DLD1 (cell line): ENCODE results near the gene ALDH3B1.

Experiments used
- in situ Hi-C: cut with HindIII; loops from 2 replicates; pipeline ENCODE4 v1.10.0; 2017; ENCODE audit warnings: low sequenced_read_pairs

The ALDH3B1 gene

DNA sequence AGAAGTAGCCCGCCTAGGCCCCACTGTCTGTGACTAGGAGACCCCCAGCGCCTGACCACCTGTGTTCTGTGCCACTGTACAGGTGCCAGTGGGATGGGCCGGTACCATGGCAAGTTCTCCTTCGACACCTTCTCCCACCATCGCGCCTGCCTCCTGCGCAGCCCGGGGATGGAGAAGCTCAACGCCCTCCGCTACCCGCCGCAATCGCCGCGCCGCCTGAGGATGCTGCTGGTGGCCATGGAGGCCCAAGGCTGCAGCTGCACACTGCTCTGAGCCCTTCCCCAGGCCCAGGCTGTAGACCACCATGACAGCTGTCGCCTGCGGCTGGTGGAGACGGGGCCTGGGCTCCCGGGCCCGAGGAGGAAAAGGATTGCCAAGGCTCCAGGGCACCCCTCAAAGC, 17.5 kb downstream of the ALDH3B1 start:
- in situ Hi-C loops: no loop called here

DNA sequence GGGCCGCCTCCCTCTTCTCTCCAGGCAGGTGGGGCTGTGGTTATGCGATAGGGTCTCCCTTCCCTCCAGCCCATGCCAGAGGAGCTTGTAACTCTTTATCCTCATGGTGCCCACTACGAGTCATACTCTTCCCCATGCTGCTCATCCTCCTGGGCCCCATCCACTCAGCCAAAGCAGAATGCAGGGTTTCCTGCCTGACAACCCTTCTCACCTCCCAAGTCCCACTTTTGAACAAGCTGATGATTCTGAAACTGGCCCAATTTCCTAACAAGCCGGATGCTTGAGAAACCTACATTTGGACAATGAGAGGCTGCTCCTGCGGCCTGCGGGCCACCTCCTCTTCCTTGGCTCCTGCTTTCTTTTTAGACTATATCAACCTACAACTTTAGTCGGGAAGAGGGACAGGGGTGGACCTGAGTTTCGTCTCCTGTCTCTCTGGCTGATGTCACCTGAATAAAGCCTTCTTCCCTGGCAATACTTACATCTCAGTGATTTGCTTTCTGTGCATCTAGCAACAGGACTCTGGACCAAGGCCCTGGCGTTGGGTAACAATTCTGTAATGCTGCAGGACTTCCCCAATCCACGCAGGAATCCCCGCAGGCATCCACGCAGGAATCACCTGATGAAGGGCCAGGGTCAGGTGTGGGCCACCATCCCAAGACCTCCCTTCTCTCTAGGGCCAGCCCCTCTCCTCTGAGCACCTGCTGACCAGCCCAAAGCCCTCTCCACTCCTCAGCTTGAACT, 18.8 kb downstream of the ALDH3B1 start:
- in situ Hi-C loops: no loop called here

DNA sequence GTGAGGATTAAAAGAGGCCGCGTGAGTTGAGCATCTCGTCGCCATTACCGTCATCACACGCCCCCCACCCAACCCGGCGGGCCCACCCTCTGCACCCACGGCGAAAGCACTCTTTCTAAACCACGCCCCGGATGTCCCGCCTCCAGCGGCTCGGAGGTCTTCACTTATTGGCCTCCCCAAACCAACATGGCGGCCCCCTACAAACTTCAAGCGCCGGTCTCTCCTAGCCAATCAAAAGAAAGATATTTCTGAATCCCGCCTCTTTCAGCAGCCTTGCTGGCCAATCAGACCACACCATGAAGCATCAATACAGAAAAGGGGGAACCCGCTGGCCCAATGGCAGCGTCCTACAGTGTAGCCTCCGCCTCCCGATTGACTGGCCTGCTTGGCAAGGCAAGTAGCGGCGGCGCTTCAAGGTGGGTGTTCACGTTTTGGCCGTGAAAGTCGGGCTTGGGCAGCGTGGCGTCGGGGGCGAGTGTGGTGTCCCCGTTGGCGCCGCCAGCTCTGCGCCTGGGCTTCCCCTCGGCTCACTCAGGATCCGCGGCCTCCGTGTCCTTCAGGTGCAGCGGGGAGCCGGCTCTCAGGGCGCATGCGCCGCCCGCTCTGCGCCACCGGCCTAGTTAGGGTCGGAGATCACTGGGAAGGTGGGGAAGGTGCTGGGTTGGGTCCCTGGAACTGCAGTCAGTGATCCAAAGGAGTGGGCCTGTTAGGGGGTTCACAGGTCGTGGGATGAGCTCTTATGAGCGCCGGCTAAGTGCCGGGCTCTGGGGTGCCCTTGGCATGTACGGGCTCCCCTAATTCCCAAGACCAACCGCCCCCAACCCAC, 20.4 kb downstream of the ALDH3B1 start, which contains the start of gene NDUFS8:
NDUFS8 (plus strand) TSS at position 364 of the 826 bp plus-strand sequence. CDS start 1,471 bp downstream, outside the sequence.
- in situ Hi-C loops: no loop called here

DNA sequence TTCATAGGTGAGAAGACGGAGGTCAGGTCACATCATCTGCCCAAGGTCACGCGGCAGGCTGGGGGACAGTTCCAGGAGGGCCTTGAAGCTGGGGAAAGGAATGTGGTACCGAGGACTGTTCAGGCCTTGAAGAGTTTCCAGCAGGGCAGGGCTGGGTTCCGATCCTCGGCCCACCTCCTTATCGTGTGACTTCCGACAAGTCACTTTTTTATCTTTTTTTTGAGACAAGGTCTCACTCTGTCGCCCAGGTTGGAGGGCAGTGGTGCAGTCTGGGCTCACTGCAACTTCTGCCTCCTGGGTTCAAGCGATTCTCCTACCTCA, 21.0 kb downstream of the ALDH3B1 start:
- in situ Hi-C loops: no loop called here

DNA sequence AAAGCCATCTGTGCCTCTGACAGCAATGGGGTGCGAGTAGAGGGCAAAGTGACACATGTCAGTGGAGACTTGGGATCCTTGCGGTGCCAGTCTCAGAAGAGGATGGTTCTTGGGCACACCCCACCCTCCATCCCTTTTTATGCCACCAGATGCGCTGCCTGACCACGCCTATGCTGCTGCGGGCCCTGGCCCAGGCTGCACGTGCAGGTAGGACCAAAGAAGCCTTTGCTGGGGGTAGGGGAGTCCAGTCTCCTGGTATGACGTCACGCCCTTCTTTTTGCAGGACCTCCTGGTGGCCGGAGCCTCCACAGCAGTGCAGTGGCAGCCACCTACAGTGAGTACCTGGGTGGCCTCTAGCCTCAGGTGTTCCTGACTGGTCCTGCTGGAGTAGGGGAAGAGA, 21.9 kb downstream of the ALDH3B1 start:
- in situ Hi-C loops: no loop called here

DNA sequence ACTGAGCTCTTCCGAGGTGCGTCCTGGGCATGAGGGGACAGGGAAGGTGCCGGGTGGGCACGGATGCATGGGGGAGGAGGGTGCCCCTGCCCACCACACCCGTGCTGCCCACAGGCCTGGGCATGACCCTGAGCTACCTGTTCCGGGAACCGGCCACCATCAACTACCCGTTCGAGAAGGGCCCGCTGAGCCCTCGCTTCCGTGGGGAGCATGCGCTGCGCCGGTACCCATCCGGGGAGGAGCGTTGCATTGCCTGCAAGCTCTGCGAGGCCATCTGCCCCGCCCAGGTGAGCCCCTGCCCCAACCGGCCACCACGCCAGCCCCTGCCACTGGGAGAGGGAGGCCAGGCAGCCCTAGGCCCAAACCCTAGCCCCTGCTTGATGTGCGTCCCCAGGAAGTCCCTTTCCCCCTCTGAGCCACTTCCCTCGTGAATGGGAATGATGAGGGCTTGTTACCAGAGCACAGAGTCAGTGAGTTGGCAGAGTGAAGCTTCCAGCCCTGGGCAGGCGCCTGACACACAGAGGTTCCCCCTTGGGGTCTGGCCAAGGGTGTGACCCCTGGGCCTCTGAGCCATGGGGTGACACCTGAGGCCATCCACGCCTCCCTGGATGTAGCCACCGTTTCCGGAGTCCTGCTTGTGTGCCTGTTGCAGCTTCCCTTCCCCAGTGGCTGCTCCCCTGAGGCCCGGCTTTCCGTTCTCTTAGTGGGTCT, 23.0 kb downstream of the ALDH3B1 start:
- in situ Hi-C loops: no loop called here

DNA sequence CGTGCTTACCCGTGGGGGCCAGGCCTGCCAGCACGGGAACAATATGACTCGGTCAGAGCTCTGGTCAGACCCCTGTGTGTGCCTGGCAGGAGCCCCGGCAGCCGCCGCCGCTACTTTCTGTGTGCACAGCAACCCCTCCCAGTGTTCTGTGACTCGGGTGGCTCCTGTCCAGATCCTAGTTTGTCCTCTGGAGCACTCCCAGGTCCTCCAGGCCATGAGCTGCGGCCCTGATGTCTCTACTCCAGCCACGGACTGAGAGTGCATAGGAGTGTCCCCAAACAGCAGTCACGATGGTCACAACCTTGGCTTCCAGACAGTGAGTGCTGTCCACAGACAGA, 23.6 kb downstream of the ALDH3B1 start:
- in situ Hi-C loops: no loop called here

DNA sequence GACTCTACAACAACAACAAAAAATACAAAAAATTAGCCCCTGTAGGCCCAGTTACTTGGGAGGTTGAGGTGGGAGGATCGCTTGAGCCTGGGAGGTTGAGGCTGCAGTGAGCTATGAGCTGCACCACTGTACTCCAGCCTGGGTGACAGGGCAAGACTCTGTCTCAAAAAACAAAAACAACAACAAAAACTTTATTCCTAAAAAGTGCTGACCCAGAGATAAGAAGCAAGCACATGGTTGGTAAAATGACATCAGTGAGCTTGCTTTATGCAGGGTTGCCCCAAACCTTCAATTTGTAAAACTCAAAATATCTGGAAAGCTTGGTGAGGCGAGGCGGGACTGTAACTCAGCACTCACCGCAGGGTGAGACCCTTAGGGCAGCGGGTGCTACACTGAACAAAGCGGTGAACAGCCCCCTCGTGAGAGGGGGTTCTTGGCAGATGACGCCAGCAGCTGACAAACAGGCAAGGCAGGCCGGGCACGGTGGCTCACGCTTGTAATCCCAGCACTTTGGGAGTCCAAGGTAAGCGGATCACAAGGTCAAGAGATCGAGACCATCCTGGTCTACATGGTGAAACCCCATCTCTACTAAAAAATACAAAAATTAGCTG, 25.2 kb downstream of the ALDH3B1 start:
- in situ Hi-C loops: no loop called here

DNA sequence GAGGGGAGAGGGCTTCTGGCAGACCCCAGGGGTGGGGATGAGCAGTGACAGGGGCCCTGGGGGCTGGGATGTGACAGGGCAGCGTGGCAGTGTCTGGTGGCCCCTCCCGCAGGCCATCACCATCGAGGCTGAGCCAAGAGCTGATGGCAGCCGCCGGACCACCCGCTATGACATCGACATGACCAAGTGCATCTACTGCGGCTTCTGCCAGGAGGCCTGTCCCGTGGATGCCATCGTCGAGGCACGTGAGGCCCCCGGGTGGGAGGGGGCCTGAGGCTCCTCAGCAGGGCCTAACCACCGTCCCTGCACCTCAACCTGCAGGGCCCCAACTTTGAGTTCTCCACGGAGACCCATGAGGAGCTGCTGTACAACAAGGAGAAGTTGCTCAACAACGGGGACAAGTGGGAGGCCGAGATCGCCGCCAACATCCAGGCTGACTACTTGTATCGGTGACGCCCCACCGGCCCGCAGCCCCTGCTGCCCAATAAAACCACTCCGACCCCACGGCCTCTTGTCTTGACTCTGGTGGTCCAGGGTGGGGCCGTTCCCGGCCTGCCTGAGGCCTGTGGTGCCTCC, 26.1 kb downstream of the ALDH3B1 start:
- in situ Hi-C loops: no loop called here

DNA sequence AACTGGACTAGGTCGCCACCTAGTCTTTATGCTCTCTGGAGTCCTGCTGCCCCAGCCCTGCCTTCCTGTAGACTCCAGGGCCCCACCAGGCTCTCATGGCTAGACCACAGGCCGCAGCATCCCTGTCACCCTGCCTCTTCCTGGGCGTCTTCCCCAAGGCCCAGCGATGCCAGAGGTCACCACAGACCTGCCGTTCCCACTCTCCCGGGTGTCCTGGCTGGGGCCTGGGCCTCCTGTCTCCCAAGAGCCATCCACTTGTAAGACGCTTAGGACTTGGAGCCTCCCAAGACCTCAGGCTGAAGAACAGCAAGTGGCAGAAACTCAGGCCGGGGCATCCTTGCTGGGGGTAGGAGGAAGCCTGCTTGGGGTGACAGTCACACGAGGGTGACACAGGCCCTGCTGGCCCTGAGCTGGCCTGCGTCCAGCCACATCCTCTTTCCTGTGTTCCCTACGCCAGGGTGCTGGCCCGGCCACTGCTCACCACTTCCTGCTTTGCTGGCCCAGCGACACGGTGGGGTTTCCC, 26.7 kb downstream of the ALDH3B1 start:
- in situ Hi-C loops: no loop called here

DNA sequence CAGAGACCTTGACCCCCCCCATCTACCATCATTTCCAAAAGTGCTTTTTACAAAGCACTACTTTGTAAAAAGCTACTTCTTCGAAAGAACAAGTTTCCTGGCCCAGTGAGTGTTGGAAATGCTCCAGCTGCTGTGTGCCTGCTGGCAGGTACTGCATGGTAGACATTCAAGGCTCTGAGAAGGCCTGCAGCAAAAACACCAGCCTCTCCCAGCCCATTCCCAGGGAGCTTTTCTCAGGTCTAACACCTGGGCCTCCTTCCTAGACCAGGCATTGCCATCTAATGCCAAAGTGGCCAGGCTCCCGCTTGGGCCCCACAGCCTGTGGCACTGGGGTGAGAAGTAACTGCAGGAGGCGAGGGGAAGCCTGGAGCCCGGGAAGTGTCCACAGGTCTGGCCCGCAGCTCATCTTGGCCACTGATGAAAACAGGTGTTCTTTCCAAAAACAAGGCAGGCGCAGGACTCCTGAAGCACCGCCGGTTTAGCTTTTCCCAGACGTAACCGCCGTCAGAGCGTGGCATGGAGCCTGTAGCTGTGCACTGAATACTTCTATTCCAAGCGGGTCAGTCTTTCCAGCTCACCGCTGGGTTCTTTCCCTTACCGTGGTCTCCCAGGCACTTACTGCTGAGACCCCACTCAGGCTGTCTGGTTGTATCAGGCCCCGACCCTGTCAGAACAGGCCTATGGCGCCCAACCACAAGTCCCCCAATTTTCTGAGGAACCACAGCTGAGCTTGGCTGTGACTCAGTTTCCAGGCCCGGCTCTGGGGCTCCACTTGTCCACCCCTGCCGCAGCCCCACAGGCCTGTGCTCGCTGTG, 27.5 kb downstream of the ALDH3B1 start:
- in situ Hi-C loops: no loop called here

DNA sequence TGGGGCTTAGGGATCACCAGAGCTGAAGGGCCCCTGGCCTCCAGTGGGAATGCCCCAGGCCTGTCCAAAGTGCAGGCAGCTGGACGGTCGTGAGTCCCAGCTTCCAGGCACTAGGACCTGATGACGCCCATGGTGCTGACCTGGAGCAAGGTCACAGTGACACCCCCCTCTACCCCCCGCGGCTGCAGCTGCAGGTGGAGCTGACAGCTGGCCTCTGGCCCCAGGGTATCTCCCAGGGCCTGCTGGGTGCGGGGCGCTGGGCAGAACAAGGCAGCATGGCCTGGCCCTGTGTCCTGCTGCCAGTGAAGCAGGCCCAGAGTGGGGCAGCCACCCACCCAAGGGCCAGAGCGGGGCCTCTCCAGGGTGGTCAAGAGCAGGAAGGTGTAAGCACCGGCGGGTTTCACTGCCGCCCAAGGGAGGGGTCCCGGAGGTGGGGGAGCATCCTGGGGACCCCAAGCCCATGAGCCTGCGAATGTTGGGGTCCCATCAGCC, 28.1 kb downstream of the ALDH3B1 start:
- in situ Hi-C loops: no loop called here

DNA sequence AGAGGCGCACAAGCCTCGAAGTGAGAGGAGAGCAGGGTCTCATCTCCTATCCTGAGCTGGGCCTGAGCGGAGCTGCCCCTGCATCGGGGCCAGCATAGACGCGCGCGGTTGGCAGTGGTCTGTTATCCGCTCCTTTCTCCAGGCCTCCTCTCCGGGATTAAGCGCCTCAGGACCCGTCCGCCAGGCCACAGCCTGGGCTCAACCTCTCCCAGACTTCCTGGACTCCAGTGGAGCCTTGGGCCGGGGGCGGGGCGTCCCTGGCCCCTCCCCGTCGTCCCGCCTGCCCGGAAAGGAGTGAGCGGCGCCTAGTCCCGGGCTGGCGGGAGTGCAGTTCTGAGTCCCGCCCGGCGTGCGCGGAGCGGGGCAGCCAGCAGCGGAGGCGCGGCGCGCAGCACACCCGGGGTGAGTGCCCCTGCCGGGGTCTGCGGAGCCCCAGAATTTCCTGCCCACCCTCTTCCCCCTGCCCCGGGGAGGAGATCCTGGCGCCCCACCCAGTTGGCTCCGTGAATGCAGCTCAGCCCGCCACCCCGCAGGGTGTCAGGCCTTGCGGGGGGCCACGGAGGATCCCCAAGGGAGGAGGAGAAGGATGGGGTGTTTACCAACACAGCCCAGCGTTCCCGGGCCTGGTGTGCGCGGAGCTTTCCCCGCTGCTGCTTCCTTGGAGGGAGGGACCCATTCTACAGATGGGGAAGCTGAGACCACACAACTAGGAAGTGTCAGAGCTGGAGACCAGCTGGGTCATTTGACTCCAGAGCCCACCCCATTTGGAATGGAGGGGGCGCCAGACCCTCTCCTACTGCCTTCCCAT, 28.8 kb downstream of the ALDH3B1 start, which contains the start of gene TCIRG1:
TCIRG1 (plus strand) TSS at position 308 of the 808 bp plus-strand sequence. CDS start 2,247 bp downstream, outside the sequence.
- in situ Hi-C loops: no loop called here

DNA sequence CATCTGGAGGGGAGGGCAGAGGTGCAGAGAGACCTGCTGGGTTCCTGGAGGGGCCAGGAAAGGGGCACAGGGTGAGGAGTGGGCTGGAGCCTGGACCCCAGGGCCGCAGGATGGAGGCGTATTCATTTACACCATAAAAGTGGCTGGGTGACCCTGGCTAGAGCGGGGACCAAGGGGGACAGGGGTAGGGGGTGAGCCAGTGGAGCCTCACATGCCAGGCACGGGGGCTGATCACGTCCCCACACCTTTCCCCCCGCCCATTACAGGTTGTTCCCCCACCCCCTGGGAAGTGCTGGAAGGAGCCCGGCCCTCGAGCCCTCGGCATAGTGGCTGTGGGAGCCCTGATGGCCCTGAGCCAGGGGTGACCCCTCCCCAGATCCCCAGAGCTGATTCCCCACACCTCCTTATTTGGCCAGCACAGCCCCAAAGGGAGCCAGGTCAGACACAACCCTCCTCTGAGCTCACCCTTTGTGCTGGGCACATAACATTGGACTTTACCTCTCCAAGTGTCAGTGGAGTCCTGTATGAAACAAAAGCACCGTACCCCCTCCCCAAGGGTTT, 29.5 kb downstream of the ALDH3B1 start:
- in situ Hi-C loops: no loop called here

DNA sequence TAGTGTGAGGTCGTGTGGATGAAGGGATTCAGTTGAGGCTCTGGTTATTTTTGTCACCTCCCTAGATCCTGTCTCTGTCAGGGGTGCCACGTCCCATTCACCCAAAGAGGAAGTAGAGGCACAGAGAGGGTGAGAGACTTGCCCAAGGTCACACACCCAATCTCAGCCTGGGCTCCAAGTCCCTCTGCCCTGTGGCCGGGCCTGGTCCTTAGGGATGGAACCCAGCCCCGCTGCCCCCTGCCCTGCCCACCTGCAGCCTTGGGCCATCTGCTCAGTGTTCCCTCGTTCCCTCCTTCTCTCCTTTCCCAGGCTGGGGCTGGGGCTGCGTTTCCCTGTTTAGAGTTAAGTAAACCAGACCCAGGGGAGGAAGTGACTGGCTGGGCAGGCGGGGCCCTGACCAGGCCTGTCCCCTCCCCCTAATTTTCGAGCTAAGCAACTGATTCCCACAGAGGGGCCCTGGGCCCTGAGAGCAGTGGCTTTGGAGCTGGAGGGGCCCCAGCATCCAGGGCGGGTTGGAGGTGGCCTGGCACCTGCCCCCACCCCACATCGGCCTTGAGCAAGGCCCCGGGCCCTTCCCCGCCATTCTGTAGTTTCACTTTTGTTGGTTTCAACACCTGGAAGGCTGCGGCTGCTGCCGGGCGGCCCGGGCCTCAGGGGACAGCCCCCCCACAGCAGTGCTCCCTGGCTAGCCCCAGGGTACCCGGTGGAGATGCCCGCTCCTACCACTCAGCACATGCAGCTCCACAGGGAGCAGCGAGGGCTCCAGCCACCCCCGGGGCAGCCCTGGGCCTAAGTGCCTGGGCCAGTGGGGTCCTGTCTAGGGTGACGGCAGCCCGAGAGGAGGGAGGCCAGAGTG, 30.2 kb downstream of the ALDH3B1 start:
- in situ Hi-C loops: no loop called here

DNA sequence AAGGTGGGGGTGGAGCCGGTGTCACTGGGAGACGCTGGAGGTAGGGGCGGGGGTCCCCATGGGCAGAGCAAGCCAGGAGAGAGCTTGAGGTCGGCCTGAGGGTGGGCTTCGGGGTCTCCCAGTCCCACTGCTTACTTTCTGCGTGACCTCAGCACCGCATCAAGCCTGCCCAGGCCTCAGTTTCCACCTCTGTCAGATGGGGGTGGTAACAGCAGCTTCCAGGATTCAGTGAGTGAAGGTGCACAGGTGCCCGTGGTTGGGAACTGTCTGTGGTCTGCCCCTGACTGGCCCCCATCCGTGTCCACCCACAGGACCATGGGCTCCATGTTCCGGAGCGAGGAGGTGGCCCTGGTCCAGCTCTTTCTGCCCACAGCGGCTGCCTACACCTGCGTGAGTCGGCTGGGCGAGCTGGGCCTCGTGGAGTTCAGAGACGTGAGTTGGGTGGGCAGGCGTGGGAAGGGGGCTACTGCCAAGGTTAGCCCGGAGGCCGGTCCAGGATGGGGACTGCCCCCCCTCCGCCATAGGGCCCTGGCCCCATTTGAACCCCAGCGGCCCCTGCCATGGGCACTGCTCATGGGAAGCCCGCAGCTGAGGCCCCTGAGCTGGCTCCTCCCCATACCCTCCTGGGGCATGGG, 30.9 kb downstream of the ALDH3B1 start:
- in situ Hi-C loops: no loop called here

DNA sequence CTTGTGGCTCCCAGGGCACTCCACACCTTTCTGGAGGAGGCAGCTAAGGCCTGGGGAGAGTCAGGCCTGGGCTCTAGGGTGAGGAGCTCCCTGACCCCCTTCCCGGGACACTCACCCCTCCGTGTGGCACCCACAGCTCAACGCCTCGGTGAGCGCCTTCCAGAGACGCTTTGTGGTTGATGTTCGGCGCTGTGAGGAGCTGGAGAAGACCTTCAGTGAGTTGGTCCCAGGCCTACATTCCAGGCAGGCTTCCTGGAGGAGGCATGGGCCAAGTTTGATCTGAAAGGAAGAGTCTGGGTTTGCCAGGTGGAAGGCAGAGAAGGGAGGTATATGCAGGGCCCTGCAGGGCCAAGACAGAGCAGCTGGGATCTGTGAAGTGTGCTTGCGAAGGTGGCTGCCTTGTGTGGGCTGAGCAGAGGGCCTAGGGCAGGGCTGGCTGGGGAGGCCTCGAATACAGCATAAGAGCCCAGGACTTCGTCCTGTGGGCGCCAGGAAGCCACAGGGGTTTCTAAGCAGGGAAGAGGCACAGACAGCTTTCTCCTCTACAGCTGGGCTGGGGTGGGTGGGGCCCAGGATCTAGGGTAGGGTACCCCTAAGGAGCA, 31.6 kb downstream of the ALDH3B1 start:
- in situ Hi-C loops: no loop called here
